HEK293 (cell line): ENCODE results near the gene GID8.

ENCODE experiments used
- BCL11B ChIP-seq: fragments of 450-650 bp; formaldehyde crosslinking; IDR thresholded peaks from 2 replicates; pipeline ENCODE4 v1.5.1; 2016; ENCODE audit warnings: low read depth, missing biosample characterization, missing genetic modification characterization
- GFI1B ChIP-seq: fragments of 450-650 bp; formaldehyde crosslinking; IDR thresholded peaks from 2 replicates; pipeline ENCODE4 v1.5.1; 2016; ENCODE audit warnings: missing biosample characterization, missing genetic modification characterization
- GLI4 ChIP-seq: fragments of 450-650 bp; formaldehyde crosslinking; IDR thresholded peaks from 2 replicates; pipeline ENCODE4 v1.5.1; 2016; ENCODE audit warnings: missing biosample characterization, missing genetic modification characterization
- KLF16 ChIP-seq: fragments of 450-650 bp; formaldehyde crosslinking; IDR thresholded peaks from 2 replicates; pipeline ENCODE4 v1.5.1; 2017; ENCODE audit warnings: missing biosample characterization, missing genetic modification characterization
- PBX3 ChIP-seq: sonication (generic); formaldehyde crosslinking; IDR thresholded peaks from 2 replicates; pipeline ENCODE4 v1.8.1; 2022; ENCODE audit warnings: mild to moderate bottlenecking, moderate library complexity, missing genetic modification reagents
- PRDM6 ChIP-seq: fragments of 450-650 bp; formaldehyde crosslinking; IDR thresholded peaks from 2 replicates; pipeline ENCODE4 v1.5.1; 2017; ENCODE audit warnings: missing biosample characterization, missing genetic modification characterization
- ZIC2 ChIP-seq: fragments of 450-650 bp; formaldehyde crosslinking; IDR thresholded peaks from 2 replicates; pipeline ENCODE4 v1.5.1; 2016; ENCODE audit warnings: missing biosample characterization, missing genetic modification characterization
- ZNF121 ChIP-seq: fragments of 450-650 bp; formaldehyde crosslinking; IDR thresholded peaks from 2 replicates; pipeline ENCODE4 v1.5.1; 2016; ENCODE audit warnings: missing biosample characterization, missing genetic modification characterization
- ZNF214 ChIP-seq: fragments of 450-650 bp; formaldehyde crosslinking; IDR thresholded peaks from 2 replicates; pipeline ENCODE4 v1.5.1; 2017; ENCODE audit warnings: missing biosample characterization, mild to moderate bottlenecking, missing genetic modification characterization, borderline replicate concordance
- ZNF404 ChIP-seq: fragments of 450-650 bp; formaldehyde crosslinking; IDR thresholded peaks from 2 replicates; pipeline ENCODE4 v1.5.1; 2017; ENCODE audit warnings: missing biosample characterization, missing genetic modification characterization
- ZNF426 ChIP-seq: fragments of 450-650 bp; formaldehyde crosslinking; IDR thresholded peaks from 2 replicates; pipeline ENCODE4 v1.5.1; 2017; ENCODE audit warnings: missing biosample characterization, missing genetic modification characterization, mild to moderate bottlenecking, inconsistent platforms, moderate library complexity
- ZNF433 ChIP-seq: fragments of 450-650 bp; formaldehyde crosslinking; IDR thresholded peaks from 2 replicates; pipeline ENCODE4 v1.5.1; 2016; ENCODE audit warnings: missing biosample characterization, missing genetic modification characterization, low read depth
- ZNF529 ChIP-seq: fragments of 450-650 bp; formaldehyde crosslinking; IDR thresholded peaks from 2 replicates; pipeline ENCODE4 v1.5.1; 2017; ENCODE audit warnings: missing genetic modification characterization, missing biosample characterization; ENCODE audit not compliant: insufficient replicate concordance
- ZNF621 ChIP-seq: fragments of 450-650 bp; formaldehyde crosslinking; IDR thresholded peaks from 2 replicates; pipeline ENCODE4 v1.5.1; 2017; ENCODE audit warnings: missing biosample characterization, missing genetic modification characterization
- ZNF623 ChIP-seq: fragments of 450-650 bp; formaldehyde crosslinking; IDR thresholded peaks from 2 replicates; pipeline ENCODE4 v1.5.1; 2016; ENCODE audit warnings: missing biosample characterization, missing genetic modification characterization
- ZNF677 ChIP-seq: fragments of 450-650 bp; IDR thresholded peaks from 2 replicates; pipeline ENCODE4 v1.5.0; 2018; ENCODE audit warnings: missing biosample characterization, mild to moderate bottlenecking, missing genetic modification characterization, moderate library complexity
- ZNF704 ChIP-seq: fragments of 450-650 bp; formaldehyde crosslinking; IDR thresholded peaks from 2 replicates; pipeline ENCODE4 v1.5.1; 2016; ENCODE audit warnings: missing biosample characterization, missing genetic modification characterization
- ZNF747 ChIP-seq: fragments of 450-650 bp; formaldehyde crosslinking; IDR thresholded peaks from 2 replicates; pipeline ENCODE4 v1.5.1; 2016; ENCODE audit warnings: missing biosample characterization, missing genetic modification characterization
- ZNF76 ChIP-seq: fragments of 450-650 bp; formaldehyde crosslinking; IDR thresholded peaks from 2 replicates; pipeline ENCODE4; 2016; ENCODE audit warnings: low read depth, missing biosample characterization, missing genetic modification characterization, borderline replicate concordance
- ZNF785 ChIP-seq: fragments of 450-650 bp; formaldehyde crosslinking; IDR thresholded peaks from 2 replicates; pipeline ENCODE4 v1.5.1; 2016; ENCODE audit warnings: missing biosample characterization, missing genetic modification characterization
- ZSCAN16 ChIP-seq: fragments of 450-650 bp; formaldehyde crosslinking; IDR thresholded peaks from 2 replicates; pipeline ENCODE4 v1.5.1; 2016; ENCODE audit warnings: missing biosample characterization, missing genetic modification characterization
- ZSCAN30 ChIP-seq: fragments of 450-650 bp; IDR thresholded peaks from 2 replicates; pipeline ENCODE4 v1.5.1; 2018; ENCODE audit warnings: missing biosample characterization, mild to moderate bottlenecking, missing genetic modification characterization, moderate library complexity
- TF ChIP-seq, protein P1 (sequence below): fragments of 450-650 bp; formaldehyde crosslinking; IDR thresholded peaks from 2 replicates; pipeline ENCODE4 v1.5.1; 2017; ENCODE audit warnings: missing biosample characterization, missing genetic modification characterization
- TF ChIP-seq, protein P2 (sequence below): fragments of 450-650 bp; formaldehyde crosslinking; IDR thresholded peaks from 2 replicates; pipeline ENCODE4 v1.5.1; 2017; ENCODE audit warnings: missing biosample characterization, mild to moderate bottlenecking, missing genetic modification characterization, moderate library complexity
- TF ChIP-seq, protein P3 (sequence below): fragments of 450-650 bp; formaldehyde crosslinking; IDR thresholded peaks from 2 replicates; pipeline ENCODE4 v1.5.1; 2016; ENCODE audit warnings: missing biosample characterization, missing genetic modification characterization
- TF ChIP-seq, protein P4 (sequence below): fragments of 450-650 bp; formaldehyde crosslinking; IDR thresholded peaks from 2 replicates; pipeline ENCODE4 v1.5.1; 2016; ENCODE audit warnings: missing biosample characterization, missing genetic modification characterization

Gene GID8

DNA sequence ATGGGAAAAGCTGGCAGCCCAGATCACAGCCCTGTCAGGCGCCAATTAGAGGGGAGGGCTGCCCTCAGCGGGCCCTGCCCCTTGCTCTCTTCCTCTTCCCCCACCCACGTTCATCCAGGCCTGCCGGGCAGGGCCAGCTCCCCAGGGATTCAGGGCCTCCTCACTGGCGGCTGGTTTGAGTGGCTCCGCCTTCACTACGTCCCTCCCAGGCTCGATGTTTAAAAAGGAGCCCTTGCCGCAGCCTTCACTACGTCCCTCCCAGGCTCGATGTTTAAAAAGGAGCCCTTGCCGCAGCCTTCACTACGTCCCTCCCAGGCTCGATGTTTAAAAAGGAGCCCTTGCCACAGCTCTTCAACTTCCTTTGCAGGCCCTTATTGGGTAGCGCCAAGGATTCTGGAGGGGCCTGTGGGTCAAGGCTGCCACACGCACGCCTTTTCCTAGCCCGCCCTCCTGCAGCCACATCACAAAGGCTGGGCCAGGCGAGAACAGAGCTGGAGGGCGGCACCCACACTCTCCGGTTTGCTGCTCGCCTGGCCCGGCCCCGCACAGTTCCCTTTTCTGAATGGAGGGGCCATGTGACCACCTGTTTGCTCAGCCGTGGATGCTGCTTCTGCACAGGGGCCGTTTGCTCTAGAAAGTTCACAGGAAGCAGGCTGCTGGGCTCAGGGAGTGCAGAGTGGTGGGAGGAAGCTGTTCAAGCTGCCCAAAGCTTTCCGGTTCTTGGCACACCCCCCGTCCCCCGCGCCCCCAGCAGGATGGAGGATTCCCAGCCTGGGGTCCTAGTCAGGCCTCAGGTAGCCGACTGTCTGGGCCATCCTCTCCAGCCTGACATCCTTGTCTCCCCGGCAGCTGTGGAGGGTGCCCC is 16.1 kb downstream of the GID8 start (continued):
- TF ChIP-seq PRDM6 (tag by site-specific recombination), result no peak
- no peak for TF ChIP-seq ZNF704 (tag by site-specific recombination)
- TF ChIP-seq GFI1B (tag by site-specific recombination), result no peak
- TF ChIP-seq ZNF785 (tag by site-specific recombination), result no peak
- no peak for TF ChIP-seq ZNF529 (tag by site-specific recombination)
- TF ChIP-seq ZNF76 (tag by site-specific recombination), result no peak
- no peak for TF ChIP-seq ZNF433 (tag by site-specific recombination)
- TF ChIP-seq, protein P1, sequence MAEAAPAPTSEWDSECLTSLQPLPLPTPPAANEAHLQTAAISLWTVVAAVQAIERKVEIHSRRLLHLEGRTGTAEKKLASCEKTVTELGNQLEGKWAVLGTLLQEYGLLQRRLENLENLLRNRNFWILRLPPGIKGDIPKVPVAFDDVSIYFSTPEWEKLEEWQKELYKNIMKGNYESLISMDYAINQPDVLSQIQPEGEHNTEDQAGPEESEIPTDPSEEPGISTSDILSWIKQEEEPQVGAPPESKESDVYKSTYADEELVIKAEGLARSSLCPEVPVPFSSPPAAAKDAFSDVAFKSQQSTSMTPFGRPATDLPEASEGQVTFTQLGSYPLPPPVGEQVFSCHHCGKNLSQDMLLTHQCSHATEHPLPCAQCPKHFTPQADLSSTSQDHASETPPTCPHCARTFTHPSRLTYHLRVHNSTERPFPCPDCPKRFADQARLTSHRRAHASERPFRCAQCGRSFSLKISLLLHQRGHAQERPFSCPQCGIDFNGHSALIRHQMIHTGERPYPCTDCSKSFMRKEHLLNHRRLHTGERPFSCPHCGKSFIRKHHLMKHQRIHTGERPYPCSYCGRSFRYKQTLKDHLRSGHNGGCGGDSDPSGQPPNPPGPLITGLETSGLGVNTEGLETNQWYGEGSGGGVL (tag by site-specific recombination), result no peak
- TF ChIP-seq ZNF404 (tag by site-specific recombination), result no peak
- no peak for TF ChIP-seq ZNF214 (tag by site-specific recombination)
- no peak for TF ChIP-seq KLF16 (tag by site-specific recombination)
- TF ChIP-seq ZNF747 (tag by site-specific recombination), result no peak
- no peak for TF ChIP-seq BCL11B (tag by site-specific recombination)
- TF ChIP-seq ZSCAN16 (tag by site-specific recombination), result no peak
- 0 out of 2 replicates have a peak, but pooled peaks have one; percentile 14 for TF ChIP-seq ZIC2 (tag by site-specific recombination)
- TF ChIP-seq, protein P2, sequence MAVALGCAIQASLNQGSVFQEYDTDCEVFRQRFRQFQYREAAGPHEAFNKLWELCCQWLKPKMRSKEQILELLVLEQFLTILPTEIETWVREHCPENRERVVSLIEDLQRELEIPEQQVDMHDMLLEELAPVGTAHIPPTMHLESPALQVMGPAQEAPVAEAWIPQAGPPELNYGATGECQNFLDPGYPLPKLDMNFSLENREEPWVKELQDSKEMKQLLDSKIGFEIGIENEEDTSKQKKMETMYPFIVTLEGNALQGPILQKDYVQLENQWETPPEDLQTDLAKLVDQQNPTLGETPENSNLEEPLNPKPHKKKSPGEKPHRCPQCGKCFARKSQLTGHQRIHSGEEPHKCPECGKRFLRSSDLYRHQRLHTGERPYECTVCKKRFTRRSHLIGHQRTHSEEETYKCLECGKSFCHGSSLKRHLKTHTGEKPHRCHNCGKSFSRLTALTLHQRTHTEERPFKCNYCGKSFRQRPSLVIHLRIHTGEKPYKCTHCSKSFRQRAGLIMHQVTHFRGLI (tag by site-specific recombination), result no peak
- TF ChIP-seq, protein P3, sequence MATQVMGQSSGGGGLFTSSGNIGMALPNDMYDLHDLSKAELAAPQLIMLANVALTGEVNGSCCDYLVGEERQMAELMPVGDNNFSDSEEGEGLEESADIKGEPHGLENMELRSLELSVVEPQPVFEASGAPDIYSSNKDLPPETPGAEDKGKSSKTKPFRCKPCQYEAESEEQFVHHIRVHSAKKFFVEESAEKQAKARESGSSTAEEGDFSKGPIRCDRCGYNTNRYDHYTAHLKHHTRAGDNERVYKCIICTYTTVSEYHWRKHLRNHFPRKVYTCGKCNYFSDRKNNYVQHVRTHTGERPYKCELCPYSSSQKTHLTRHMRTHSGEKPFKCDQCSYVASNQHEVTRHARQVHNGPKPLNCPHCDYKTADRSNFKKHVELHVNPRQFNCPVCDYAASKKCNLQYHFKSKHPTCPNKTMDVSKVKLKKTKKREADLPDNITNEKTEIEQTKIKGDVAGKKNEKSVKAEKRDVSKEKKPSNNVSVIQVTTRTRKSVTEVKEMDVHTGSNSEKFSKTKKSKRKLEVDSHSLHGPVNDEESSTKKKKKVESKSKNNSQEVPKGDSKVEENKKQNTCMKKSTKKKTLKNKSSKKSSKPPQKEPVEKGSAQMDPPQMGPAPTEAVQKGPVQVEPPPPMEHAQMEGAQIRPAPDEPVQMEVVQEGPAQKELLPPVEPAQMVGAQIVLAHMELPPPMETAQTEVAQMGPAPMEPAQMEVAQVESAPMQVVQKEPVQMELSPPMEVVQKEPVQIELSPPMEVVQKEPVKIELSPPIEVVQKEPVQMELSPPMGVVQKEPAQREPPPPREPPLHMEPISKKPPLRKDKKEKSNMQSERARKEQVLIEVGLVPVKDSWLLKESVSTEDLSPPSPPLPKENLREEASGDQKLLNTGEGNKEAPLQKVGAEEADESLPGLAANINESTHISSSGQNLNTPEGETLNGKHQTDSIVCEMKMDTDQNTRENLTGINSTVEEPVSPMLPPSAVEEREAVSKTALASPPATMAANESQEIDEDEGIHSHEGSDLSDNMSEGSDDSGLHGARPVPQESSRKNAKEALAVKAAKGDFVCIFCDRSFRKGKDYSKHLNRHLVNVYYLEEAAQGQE, result no peak
- no peak for TF ChIP-seq ZNF426 (tag by site-specific recombination)
- no peak for TF ChIP-seq ZNF621 (tag by site-specific recombination)
- TF ChIP-seq, protein P4, sequence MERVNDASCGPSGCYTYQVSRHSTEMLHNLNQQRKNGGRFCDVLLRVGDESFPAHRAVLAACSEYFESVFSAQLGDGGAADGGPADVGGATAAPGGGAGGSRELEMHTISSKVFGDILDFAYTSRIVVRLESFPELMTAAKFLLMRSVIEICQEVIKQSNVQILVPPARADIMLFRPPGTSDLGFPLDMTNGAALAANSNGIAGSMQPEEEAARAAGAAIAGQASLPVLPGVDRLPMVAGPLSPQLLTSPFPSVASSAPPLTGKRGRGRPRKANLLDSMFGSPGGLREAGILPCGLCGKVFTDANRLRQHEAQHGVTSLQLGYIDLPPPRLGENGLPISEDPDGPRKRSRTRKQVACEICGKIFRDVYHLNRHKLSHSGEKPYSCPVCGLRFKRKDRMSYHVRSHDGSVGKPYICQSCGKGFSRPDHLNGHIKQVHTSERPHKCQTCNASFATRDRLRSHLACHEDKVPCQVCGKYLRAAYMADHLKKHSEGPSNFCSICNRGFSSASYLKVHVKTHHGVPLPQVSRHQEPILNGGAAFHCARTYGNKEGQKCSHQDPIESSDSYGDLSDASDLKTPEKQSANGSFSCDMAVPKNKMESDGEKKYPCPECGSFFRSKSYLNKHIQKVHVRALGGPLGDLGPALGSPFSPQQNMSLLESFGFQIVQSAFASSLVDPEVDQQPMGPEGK (tag by site-specific recombination), result no peak; the same call in 1 of the 2 replicates
- TF ChIP-seq GLI4 (tag by site-specific recombination), result no peak
- TF ChIP-seq ZNF623 (tag by site-specific recombination), result no peak
- no peak for TF ChIP-seq PBX3
- TF ChIP-seq ZSCAN30 (tag by site-specific recombination), result no peak
- no peak for TF ChIP-seq ZNF677 (tag by site-specific recombination)
- no peak for TF ChIP-seq ZNF121 (tag by site-specific recombination)
